Erythroblast (primary cell): ENCODE data around the gene SBNO2.

Experiments used
- GATA1 ChIP-seq: IDR thresholded peaks from 2 replicates; pipeline ENCODE4 v1.6.1; 2011; ENCODE audit warnings: low read depth, mild to moderate bottlenecking, control low read depth, low read length, moderate library complexity
- POLR2A ChIP-seq: IDR thresholded peaks from 2 replicates; pipeline ENCODE4 v1.6.1; 2011; ENCODE audit warnings: mild to moderate bottlenecking, low read length

- no peak for TF ChIP-seq POLR2A
- TF ChIP-seq GATA1: no peak
Measured at GRCh38 chr19:1156305-1156801, 17.7 kb downstream of the SBNO2 start.
